Heart left ventricle (tissue), 16 donors: ENCODE measurements around the gene GGA2. TPM values are rescaled to one million over a fixed set of nuclear protein-coding genes. Genes with fewer than 3 reads are reported as not detected.
A peak's percentile ranks its signal among the peaks of the same experiment; 100 is the strongest.
"Not testable (repeated sequence)": the region's sequence is repeated elsewhere in the genome, so short reads cannot be mapped to it uniquely, and the experiment has no call there.

Experiments
- ATAC-seq, 4 donors: fragments of 200-7000 bp; cut with Tn5 transposase; one replicate each; pipeline ENCODE4 v1.9.1; 2020 to 2022; ENCODE audit warnings: moderate library complexity in 4 of 4, mild to moderate bottlenecking in 3 of 4, moderate number of reproducible peaks in 1 of 4
- DNase-seq, 5 donors: peaks; one replicate each; pipeline ENCODE4 v3.0.0-alpha.2; 2020
- H3K27ac ChIP-seq, 12 donors: fragments of 200-600 bp; sonication (generic) in 4 of 12; one replicate each; pipeline versions ENCODE4 v1.5.0 to v1.8.0; 2016 to 2022; ENCODE audit warnings: mild to moderate bottlenecking in 2 of 12
- H3K27me3 ChIP-seq, 9 donors: fragments of 200-600 bp; sonication (generic) in 2 of 9; one replicate each; pipeline versions ENCODE4 v1.5.1 to v1.8.0; 2016 to 2022; ENCODE audit warnings: mild to moderate bottlenecking in 3 of 9
- H3K36me3 ChIP-seq, 9 donors: fragments of 200-600 bp; sonication (generic) in 2 of 9; one replicate each; pipeline versions ENCODE4 v1.5.0 to v1.8.0; 2018 to 2022; ENCODE audit warnings: mild to moderate bottlenecking in 2 of 9
- H3K4me1 ChIP-seq, 12 donors: fragments of 200-600 bp; sonication (generic) in 4 of 12; one replicate each; pipeline versions ENCODE4 v1.5.0 to v1.8.0; 2016 to 2022; ENCODE audit warnings: mild to moderate bottlenecking in 3 of 12
- H3K4me3 ChIP-seq, 12 donors: fragments of 200-600 bp; sonication (generic) in 4 of 12; one replicate each; pipeline versions ENCODE4 v1.5.0 to v1.8.0; 2017 to 2022; ENCODE audit warnings: mild to moderate bottlenecking in 9 of 12, moderate library complexity in 4 of 12
- H3K9me3 ChIP-seq, 12 donors: fragments of 200-600 bp; sonication (generic) in 4 of 12; one replicate each; pipeline versions ENCODE4 v1.5.0 to v1.8.0; 2016 to 2022; ENCODE audit warnings: mild to moderate bottlenecking in 1 of 12
- CTCF ChIP-seq, 12 donors: fragments of 200-600 bp; sonication (generic) in 4 of 12; IDR thresholded peaks; one replicate each; pipeline versions ENCODE4 v1.5.0 to v1.8.0; 2018 to 2022; ENCODE audit warnings: antibody characterized with exemption in 12 of 12, mild to moderate bottlenecking in 5 of 12
- POLR2A ChIP-seq, 2 donors: fragments of 450-650 bp; IDR thresholded peaks; one replicate each; pipeline ENCODE4 v1.6.1; 2017; ENCODE audit warnings: antibody characterized with exemption in 2 of 2, mild to moderate bottlenecking in 2 of 2, moderate library complexity in 2 of 2
- WGBS, 4 donors: extraction: QIAGEN DNeasy Blood & Tissue Kit in 2 of 4; methylation state at CpG; one replicate each; pipeline versions ENCODE4 v1.1.5 to v1.1.7; 2013 to 2018; 5-methylcytosine and 5-hydroxymethylcytosine counted together
- intact Hi-C, 10 donors: fragments of 100-400 bp; cut with DNase I; formaldehyde crosslinking; loops; one replicate each; pipeline versions ENCODE4 v1.11.1 to v1.14.2; 2022
- polyA plus RNA-seq, 2 donors: library from polyadenylated mRNA; stranded (reverse); fragments of 200-250 nt; gene quantifications; one replicate each; pipeline ENCODE4 v1.2.3, GENCODE V29; 2013
- total RNA-seq, 9 donors: library from RNA; depleted of rRNA in 2 of 9; stranded (reverse); fragments of >200 nt in 2 of 9; fragmentation: NEBNext Ultra II Directional in 3 of 9; extraction: Animal tissue kit (Norgen Biotek cat#: 25700) in 3 of 9; gene quantifications; one replicate each; pipeline versions ENCODE4 v1.1.0 to v1.2.4, GENCODE V29; 2016 to 2023
- donor health status: ischemic (EF 13 %, LVEDD 7.1; RV severe dilation, severe dysfunction).
- donor health status: healthy with polysubstance abuse.
- donor health status: DM: no; HTN: yes; CAD: no.
- donor health status: DM: no; HTN: no; CAD: no.
- donor health status: ischemic (EF 25% LVEDD 6.9; RV normal size, moderate dysfunction).
- donor health status: ischemic (EF 25% LVEDD 5.7; RV mildly dilated, moderate dysfunction).
- donor health status: healthy.
- donor health status: DM: yes; HTN: yes; CAD: no.
- donor health status: ischemic (EF 35%, LVEDD 5.7; RV mildly dilated, moderate dysfunction).
- donor health status: nonischemic (EF 11% LVEDD 7.7; RV severe dilation, severe dysfunction).
- donor health status: DM: yes; HTN: yes; CAD: no.
- donor health status: PGD.
- donor health status: ischemic (EF 29% LVEDD 5.4; RV normal size, mild dysfunction).
- donor health status: nonischemic (EF 23%, LVEDD 6.1; RV moderate dilation, normal function).

The GGA2 gene
- total and polyA plus RNA-seq, 11 donors = 17.9 to 73.8 (median 46.6) TPM

- Histone ChIP-seq H3K9me3 (no peaks in the 10 kb centered on the region), H3K4me1 (no peaks in the 10 kb centered on the region), H3K27me3 (no peaks in the 10 kb centered on the region), H3K4me3 (no peak overlapping the region), H3K27ac (no peak overlapping the region), H3K36me3 (peaks cover 0 to 98% (median 84%) of the 10 kb centered on the region in 9 donors)
- WGBS, 4 donors = 96 to 99% (median 97%) methylated on average over 8 to 14 of the region's 14 CpGs
- no peak for DNase-seq
- intact Hi-C loops = no loop called here
- ATAC-seq = no peak
- TF ChIP-seq POLR2A (IDR thresholded peaks at IDR 0.05) = no peak
- no peak for TF ChIP-seq CTCF (IDR thresholded peaks at IDR 0.05)
Measured at GRCh38 chr16:23544436-23544835, 34.1 kb upstream of the GGA2 start.

GRCh38 chr16:23540817-23541178 is 30.5 kb upstream of the GGA2 start:
- H3K4me1 ChIP-seq, H3K27me3 ChIP-seq, ATAC-seq, H3K4me3 ChIP-seq, DNase-seq, H3K9me3 ChIP-seq, intact Hi-C loops, H3K27ac ChIP-seq: not testable (repeated sequence)
- 95 to 99% (median 98%) methylated on average over 3 of the region's 3 CpGs for WGBS, 4 donors
- H3K36me3 ChIP-seq = peaks cover 0 to 93% (median 75%) of the 10 kb centered on the region in 9 donors

- H3K4me3 ChIP-seq = no peak overlapping the region
- intact Hi-C loops = no loop called here
- DNase-seq (no peak), ATAC-seq (no peak)
- no peaks in the 10 kb centered on the region for H3K4me1 ChIP-seq
- H3K9me3 ChIP-seq = no peaks in the 10 kb centered on the region
- H3K27ac ChIP-seq = no peak overlapping the region
- TF ChIP-seq CTCF (IDR thresholded peaks at IDR 0.05) = no peak
- no peak for TF ChIP-seq POLR2A (IDR thresholded peaks at IDR 0.05)
- 93 to 96% (median 95%) methylated on average over 11 of the region's 11 CpGs for WGBS, 4 donors
- peaks cover 0 to 91% (median 75%) of the 10 kb centered on the region in 9 donors for H3K36me3 ChIP-seq
- no peaks in the 10 kb centered on the region for H3K27me3 ChIP-seq
Measured at GRCh38 chr16:23539984-23540816, 29.9 kb upstream of the GGA2 start.

GRCh38 chr16:23538919-23539278 is 28.6 kb upstream of the GGA2 start:
- ATAC-seq = no peak
- Histone ChIP-seq H3K27ac (peak overlapping the region in 1 of 12 donors; percentile 27), H3K9me3 (no peaks in the 10 kb centered on the region), H3K4me3 (no peak overlapping the region), H3K27me3 (no peaks in the 10 kb centered on the region), H3K4me1 (no peaks in the 10 kb centered on the region), H3K36me3 (peaks cover 0 to 91% (median 75%) of the 10 kb centered on the region in 9 donors)
- WGBS, 4 donors = 92 to 96% (median 94%) methylated on average over 1 of the region's 1 CpG
- DNase-seq = no peak
- TF ChIP-seq POLR2A (IDR thresholded peaks at IDR 0.05) (no peak), CTCF (IDR thresholded peaks at IDR 0.05) (no peak)
- intact Hi-C loops = no loop called here

GRCh38 chr16:23537390-23537789 is 27.1 kb upstream of the GGA2 start:
- Histone ChIP-seq H3K4me3 (no peak overlapping the region), H3K27me3 (no peaks in the 10 kb centered on the region), H3K36me3 (peaks cover 0 to 91% (median 75%) of the 10 kb centered on the region in 9 donors), H3K27ac (no peak overlapping the region), H3K4me1 (no peaks in the 10 kb centered on the region), H3K9me3 (no peaks in the 10 kb centered on the region)
- TF ChIP-seq CTCF (IDR thresholded peaks at IDR 0.05) (no peak), POLR2A (IDR thresholded peaks at IDR 0.05) (no peak)
- intact Hi-C loops = no loop called here
- no peak for DNase-seq
- ATAC-seq = no peak
- WGBS, 4 donors = 74 to 79% (median 76%) methylated on average over 3 of the region's 3 CpGs
